CD4-positive, alpha-beta T cell treated with Interleukin-12 subunit alpha and Interleukin-12 subunit beta, for 1 hour (primary cell): ENCODE data around the gene PXYLP1.
A peak's percentile ranks its signal among the peaks of the same experiment; 100 is the strongest.
"Not testable (repeated sequence)": the region's sequence is repeated elsewhere in the genome, so short reads cannot be mapped to it uniquely, and the experiment has no call there.

Experiments used
- DNase-seq: peaks from one replicate; pipeline ENCODE4 v3.0.0-alpha.2; 2020

The PXYLP1 gene

DNA sequence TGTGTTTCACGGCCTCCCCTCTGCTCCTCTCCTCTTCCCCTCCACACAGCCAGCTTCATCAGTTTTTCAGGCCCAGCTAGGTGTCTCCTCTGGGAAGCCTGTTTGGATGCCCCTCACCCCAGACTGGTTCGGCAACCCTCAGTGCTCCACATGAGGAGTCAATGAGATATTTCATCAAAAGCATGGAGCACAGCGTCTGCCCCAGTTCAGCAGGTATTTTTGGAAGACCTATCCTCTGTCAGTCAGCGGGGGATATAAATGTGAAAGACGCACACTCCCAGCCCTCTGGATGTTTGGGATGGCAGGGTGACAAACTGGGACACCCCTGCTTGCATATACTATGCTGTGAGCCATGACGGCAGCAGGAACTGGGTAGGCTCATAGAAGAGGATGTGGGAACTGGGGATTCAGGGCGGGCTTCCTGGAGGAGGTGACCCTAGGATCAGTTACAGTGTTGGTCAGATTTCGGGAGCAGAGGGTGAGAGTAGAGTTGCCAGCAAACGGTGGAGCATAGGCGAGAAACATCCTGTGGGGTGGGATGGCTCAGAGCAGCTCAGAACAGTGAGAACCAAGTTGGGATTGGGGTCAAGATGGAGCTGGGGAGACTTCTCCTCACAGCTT is 42.9 kb downstream of the PXYLP1 start:
- DNase-seq, result no peak

DNA sequence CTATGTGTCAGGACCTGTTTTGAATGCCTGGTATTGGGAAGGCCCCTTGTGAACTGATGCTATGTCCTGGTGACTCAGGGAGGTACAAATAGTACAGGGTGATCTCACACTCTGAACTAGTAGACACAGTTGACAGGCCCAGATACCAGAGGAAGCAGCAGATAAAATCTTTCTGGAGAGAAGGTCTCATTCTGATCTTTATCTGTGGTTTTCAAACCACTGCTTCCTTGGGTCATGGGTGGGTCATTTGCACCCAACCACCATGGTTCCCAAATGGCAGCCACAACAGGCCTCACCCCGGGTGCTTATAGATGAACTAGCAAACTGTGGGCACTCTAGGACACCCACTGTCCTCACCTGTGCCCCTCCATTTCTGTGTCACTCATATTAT is 43.4 kb downstream of the PXYLP1 start:
- DNase-seq, result peak; percentile 20

DNA sequence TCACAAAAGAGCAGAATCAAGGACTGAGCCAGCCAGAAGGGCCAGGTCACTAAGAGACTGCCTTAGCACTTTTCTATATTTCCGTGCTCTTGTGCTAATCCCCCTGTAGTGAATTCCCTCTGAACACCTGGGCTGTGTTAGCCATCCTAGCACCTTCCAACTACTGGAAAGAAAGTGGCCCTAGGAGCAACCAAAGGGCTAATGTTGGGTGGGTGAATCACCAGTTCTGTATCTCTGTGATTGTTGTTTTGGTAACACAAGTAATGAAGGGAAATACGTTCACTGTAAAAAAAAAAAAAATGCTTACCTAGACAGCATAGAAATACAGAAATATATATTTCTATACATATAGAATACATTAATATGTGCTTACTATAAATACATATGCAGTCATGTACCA is 43.9 kb downstream of the PXYLP1 start:
- no peak for DNase-seq

DNA sequence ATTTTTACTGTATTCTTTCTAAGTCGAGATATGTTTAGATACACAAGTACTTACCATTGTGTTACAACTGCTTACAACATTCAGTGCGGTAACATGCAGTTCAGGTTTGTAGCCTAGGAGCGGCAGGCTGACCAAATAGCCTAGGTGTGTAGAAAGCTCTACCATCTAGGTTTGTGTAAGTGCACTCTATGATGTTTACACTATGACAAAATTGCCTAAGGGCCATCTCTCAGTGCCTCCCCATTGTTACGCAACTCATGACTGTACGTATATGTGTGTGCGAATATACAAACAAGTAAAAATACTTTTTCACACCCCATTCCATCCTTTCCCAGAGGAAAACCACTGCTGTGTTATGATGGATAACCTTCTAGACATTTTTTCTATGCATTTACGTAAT is 44.3 kb downstream of the PXYLP1 start:
- DNase-seq, result no peak

DNA sequence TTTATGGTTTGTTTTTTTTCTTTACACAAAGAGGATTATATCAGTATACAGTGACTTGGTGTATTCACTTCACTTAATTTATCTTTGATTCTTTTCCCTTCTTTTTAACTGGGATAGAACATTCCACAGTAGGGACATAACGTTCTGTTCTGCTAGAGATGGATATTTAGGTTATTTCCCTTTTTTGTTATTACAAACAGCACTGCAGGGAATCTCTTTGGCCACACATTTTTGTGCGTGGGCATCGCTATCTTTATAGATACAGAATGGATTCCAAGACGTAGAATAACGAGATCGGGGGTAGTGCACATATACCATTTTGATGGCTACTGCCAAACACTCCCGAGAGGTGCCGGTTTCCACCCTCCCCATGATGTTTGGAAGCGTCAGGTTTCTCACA is 44.8 kb downstream of the PXYLP1 start:
- no peak for DNase-seq

DNA sequence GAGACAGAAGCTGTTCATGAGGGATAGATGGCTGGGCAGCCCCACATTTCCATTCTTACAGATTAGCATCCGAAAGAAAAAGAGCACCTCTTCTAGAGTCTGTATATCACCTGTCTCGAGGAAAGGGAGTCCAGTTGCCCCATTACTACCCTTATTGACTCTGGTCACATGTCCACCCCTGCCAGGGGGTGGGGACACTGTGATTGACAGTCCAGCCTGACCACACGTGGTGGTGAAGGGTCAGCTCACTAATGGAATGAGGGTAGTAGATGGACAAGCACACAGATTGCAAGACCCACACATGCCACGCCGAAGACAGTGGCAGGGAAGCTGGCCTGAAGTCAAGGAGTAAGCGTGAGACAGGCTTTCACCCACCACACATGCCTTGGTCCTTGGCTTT is 45.8 kb downstream of the PXYLP1 start:
- DNase-seq, result no peak

DNA sequence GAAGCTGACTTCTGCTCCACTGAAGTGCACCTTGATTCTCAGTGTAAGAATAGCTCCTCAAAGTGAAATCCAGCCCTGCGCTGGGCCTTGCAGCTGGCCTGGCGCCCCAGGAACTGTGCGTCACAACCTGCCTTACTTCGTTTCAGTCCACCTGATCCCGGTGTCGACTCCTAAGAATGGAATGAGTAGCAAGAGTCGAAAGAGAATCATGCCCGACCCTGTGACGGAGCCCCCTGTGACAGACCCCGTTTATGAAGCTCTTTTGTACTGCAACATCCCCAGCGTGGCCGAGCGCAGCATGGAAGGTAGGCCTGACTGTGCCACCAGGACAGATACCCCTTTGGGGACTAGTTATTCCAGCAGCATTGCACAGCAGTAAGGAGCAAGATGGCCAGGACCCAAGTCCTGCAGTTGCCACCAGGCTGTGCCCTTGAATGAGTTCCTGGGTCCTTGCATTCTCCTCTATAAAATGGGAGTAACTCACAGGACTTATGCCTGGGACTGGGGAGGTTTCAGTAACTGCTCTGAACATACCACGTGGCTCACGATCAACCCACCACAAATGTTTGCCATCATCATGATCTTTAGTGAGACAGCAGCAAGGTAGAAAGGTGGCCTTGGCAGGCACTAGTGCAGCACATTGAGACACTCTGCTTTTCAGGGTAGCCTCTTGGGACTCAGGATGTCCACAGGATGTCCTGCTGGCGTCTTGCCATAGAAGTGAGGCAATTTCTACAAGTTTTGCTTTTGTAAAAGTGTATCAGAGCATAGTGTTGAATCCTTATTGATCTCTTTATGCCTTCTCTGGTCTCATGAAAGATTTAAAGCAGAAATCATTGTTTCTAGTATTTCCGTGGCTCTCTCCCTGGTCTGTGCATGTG is 46.8 kb downstream of the PXYLP1 start:
- no peak for DNase-seq

DNA sequence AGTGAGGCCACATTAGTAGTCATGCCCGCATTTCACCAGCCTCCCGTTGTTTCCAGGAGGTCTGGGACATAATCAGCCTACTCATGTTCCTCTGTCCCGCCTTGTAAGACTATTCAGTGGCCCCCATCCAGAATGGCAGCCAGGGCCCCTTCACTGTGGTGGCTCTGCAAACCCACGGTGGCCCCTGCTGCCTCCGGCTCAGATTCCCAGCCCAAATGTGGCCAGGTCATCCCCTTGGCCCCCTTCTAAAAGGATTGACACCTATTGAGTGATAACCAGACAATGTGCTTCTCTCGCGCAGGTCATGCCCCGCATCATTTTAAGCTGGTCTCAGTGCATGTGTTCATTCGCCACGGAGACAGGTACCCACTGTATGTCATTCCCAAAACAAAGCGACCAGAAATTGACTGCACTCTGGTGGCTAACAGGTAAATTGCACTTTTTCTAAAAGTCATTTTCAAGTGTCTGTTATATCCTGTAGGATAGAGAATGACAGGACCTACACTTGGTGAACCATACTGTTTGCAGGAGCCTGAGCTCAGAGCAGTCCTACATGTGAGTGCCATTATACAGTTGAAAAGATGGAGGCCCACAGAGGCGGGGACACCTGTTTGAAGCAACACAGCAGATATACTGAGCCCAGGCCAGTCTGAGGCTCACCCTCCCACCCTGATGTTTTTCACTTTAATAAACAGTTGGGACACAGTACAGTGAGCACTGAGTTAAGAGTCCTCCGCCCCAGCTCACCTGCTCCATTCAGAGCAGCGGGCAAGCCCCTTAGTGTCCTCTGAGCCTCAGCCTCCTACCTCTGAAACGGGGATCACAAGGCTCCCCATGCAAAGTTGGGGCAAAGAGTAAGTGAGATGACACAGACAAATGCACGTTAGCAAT is 47.7 kb downstream of the PXYLP1 start:
- peak; percentile 55 for DNase-seq

DNA sequence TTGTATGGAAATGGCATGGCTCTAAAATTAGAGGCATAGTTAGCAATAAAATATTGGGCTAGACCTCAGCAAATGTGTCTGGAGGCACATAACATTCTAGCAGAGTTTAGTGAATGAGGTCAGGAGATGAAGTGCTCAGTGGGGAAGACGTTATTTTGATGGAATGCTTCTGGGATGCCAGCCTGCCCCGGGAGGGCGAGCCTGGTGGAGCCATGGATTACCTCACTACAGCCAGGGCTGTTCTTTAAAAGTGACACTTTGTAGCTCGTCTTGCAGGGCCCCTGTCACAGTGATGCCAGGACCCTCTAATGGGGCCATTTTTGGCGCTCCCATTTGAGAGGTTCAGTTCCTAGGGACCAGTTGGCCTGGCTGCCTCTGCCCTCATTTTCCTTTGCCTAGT is 48.5 kb downstream of the PXYLP1 start:
- no peak for DNase-seq

DNA sequence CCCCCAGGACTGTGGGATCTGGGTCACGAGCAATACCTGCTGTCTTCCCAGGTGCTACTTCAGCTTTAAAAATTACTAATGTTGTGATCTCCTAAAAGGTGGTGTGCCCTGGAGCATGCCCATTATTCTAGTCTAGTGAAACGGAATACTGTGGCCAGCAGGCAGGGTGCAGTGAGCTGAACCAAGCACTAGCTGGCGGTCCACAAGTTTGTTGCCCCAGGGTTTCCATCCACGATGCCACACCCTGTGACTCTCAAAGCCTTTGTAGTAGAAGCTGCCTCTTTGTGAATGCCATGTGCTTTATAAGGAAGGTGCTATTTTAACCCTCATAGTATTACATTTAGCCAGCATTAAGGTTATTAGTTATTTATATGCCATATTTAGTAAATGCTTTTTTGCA is 49.1 kb downstream of the PXYLP1 start:
- DNase-seq, result no peak

DNA sequence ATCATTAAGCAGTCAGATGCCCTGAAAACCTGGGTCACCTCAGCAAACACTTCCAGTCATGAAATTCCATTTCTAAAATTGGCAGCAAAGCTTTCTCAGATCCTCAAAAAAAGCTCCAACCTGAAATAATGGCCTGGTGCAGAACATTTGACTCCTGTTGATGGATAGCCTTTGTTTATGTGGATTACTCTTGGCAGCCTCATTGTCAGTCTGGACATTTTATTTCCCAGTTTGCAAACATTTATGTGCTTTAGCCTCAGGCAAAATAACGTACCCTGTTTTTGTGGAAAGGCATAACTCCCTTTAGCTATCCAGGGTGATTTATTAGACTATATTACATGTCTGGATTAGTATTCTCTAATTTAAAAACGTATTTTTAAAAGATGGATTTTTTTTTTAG is 53.9 kb downstream of the PXYLP1 start:
- DNase-seq, result no peak

DNA sequence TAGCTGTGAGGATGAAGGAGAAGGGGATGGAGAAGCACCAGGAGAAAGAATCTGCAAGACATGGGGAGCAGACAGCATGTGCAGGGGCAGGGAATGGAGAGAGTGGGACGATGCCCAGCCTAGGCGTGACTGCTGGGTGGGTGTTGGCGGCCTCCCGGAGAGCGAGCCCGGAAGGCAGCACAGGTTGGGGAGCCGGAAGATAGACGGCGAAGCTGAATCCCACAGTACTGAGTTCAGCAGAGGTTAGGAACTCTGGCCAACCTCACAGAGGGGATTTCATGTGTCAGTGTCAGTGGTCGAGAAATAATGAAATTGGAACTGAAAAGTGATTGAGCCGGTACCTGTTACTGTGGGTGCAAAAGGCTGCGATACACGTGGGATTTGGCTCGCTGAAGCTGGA is 55.2 kb downstream of the PXYLP1 start:
- no peak for DNase-seq

DNA sequence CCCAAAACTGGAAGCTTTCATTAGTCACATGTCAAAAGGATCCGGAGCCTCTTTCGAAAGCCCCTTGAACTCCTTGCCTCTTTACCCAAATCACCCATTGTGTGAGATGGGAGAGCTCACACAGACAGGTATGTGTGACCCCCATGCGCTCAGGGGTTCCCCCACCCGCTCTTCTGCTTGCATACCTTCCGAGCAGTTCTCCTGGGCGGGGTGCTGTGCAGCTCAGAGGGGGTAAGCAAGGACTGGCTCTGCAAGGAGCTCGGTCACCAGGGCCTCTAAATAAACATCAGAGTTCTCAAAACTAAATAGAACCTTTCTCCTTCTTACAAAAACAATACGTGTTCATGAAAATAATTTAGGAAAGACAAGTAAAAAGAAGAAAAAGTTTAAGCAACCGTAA is 55.7 kb downstream of the PXYLP1 start:
- DNase-seq, result no peak

DNA sequence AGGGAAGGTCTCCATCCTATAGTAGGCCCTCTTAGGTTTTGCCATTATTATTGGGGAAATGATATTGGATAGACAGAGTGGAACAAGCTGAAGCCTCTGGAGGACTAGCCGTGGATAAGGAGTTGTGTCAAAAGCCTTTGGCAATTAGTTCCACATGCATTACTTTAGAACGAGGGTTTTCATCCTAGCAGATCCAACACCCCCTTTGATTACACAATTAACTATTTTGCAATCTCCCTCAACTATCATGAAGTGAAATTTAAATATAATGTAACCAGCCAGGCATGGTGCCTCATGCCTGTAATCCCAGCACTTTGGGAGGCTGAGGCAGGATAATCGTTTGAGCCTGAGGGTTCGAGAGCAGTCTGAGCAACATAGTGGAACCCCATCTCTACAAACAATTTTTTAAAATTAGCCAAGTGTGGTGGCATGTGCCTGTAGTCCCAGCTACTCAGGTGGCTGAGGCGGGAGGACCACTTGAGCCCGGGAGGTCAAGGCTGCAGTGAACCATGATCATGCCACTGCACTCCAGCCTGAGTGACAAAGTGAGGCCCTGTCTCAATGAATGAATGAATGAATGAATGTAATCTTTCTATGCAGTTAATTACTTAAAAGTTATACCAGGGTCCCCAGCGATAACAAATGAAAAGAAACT is 56.8 kb downstream of the PXYLP1 start:
- no peak for DNase-seq

DNA sequence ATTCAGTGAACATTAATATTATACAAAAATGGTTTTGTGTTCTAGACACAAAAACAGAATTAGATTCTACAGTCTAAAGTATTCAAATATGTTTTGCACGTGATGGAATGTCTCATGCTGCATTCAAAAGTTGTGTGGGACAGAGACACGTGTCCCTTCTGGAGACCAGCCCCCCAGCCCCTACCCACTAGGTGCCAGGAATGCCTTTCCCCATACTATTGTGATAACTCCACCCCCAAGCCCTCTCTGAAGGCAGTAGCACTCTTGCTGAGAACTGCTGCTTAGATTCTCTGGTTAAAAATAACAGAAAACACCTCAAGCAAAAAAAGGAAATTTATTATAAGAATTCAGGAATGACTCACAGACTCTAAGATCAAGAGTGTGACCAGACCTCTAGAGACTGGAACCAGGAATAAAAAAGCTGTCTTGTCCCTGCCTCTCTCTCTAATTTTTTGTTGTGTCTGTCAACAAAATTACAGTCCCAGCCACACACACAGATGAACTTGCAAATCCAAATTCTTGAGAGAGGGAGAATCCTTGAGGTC is 57.7 kb downstream of the PXYLP1 start:
- no peak for DNase-seq

DNA sequence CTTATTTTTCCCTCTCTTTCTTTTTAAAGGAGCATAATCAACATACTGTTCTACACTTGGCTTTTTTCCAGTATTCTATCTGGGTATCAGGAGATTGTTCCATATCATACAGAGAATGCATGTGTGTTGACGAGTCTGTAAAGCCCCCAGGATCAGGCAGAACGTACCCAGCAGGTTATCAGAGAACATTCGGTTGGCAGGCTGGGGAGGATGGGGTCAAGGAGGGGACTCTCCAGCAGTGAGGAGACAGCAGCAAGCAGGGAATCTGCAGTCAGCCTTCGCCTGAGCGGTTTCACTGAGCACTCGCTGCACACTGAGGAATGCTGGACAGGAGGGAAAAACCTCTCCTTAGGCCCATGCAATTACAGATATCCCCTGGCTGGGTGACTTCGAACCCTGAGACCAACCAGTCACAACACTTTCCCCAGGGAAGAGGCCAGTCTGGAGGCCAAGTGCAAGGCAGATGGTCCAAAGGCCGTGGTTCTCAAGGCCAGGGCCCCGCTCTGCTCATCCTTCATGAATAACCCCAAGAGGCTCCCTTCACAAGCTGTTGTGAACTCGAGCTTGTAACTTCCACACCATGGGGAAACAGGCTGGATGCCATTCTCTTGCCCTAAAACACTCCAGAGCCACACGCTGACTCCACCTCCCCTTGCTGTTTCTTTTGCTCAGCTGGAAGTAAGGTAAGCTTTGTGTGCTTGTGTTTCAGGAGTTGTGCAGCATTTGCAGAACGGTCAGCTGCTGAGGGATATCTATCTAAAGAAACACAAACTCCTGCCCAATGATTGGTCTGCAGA is 60.1 kb downstream of the PXYLP1 start:
- no peak for DNase-seq

DNA sequence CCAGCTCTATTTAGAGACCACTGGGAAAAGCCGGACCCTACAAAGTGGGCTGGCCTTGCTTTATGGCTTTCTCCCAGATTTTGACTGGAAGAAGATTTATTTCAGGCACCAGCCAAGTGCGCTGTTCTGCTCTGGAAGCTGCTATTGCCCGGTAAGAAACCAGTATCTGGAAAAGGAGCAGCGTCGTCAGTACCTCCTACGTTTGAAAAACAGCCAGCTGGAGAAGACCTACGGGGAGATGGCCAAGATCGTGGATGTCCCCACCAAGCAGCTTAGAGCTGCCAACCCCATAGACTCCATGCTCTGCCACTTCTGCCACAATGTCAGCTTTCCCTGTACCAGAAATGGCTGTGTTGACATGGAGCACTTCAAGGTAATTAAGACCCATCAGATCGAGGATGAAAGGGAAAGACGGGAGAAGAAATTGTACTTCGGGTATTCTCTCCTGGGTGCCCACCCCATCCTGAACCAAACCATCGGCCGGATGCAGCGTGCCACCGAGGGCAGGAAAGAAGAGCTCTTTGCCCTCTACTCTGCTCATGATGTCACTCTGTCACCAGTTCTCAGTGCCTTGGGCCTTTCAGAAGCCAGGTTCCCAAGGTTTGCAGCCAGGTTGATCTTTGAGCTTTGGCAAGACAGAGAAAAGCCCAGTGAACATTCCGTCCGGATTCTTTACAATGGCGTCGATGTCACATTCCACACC is 60.9 kb downstream of the PXYLP1 start:
- DNase-seq, result no peak

DNA sequence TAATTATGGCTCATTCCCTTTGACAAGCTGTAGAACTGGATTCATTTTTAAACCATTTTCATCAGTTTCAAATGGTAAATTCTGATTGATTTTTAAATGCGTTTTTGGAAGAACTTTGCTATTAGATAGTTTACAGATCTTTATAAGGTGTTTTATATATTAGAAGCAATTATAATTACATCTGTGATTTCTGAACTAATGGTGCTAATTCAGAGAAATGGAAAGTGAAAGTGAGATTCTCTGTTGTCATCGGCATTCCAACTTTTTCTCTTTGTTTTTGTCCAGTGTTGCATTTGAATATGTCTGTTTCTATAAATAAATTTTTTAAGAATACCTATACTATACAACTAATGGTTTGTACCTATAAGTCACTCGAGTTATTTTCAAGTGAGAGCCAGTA is 62.7 kb downstream of the PXYLP1 start:
- no peak for DNase-seq

DNA sequence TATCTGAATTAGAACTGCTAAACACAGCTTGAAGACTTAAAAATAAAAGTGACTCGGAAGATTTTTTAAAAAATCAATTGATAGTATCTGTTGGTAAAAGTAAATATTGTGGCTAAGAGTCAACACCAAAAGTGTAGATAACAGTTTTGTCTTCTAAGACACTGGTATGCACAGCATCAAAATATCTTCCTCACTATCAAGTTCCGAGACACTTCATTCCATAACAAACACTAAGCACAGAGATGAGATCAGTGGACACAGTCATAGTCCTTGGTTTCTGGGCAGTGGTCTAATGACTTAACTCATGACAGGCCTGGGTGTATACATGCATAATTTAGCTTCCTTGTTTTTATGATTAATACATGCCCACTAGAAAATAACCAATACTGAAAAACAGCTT is 63.2 kb downstream of the PXYLP1 start:
- DNase-seq, result no peak

DNA sequence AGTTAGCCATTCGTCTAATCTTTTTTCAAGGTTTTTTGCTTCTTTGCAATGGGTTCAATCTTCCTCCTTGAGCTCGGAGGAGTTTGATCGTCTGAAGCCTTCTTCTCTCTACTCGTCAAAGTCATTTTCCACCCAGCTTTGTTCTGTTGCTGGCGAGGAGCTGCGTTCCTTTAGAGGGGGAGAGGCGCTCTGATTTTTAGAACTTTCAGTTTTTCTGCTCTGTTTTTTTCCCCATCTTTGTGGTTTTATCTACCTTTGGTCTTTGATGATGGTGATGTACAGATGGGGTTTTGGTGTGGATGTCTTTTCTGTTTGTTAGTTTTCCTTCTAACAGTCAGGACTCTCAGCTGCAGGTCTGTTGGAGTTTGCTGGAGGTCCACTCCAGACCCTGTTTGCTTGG is 68.8 kb downstream of the PXYLP1 start:
- DNase-seq, result not testable (repeated sequence)
